Measurements from ENCODE around the gene ABHD12. TPM values are rescaled to one million over a fixed set of nuclear protein-coding genes. Genes with fewer than 3 reads are reported as not detected.

Gene ABHD12
- total and polyA plus RNA-seq, 11 donors: 15.6 to 43.8 (median 26.5) TPM

DNA sequence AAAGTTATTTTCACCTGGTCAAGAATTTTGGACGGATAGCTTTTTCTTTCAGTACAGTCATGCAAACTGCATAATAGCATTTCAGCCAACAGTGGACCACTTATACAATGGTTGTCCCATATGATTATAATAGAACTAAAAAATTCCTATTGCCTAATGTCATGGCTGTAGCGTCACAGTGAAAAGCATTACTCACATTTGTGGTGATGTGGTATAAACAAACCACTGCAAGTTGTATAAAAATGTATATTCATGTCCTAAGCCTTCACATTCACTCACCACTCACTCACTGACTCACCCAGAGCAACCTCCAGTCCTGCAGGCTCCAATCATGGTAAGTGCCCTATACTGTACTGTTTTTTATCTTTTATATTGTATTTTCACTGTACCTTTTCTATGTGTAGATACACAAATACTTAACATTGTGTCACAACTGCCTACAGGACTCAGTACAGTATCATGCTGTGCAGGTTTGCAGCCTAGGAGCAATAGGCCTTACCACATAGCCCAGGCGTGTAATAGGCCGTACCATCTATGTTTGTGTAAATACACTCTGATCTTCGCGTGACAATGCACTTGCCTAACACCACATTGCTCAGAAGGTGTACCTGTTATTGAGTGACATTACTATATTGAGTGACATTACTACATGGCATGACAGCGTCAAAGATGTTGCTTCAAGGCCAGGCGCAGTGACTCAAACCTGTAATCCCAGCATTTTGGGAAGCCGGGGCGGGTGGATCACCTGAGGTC is 17.9 kb downstream of the ABHD12 start:
- H3K9me3 ChIP-seq: no peaks in the 10 kb centered on the region
- peaks cover 0 to 12% (median 0%) of the 10 kb centered on the region in 12 donors for H3K4me1 ChIP-seq
- no peaks in the 10 kb centered on the region for H3K36me3 ChIP-seq
- DNase-seq (no peak), ATAC-seq (no peak)
- no peaks in the 10 kb centered on the region for H3K27me3 ChIP-seq
- TF ChIP-seq, protein P1, sequence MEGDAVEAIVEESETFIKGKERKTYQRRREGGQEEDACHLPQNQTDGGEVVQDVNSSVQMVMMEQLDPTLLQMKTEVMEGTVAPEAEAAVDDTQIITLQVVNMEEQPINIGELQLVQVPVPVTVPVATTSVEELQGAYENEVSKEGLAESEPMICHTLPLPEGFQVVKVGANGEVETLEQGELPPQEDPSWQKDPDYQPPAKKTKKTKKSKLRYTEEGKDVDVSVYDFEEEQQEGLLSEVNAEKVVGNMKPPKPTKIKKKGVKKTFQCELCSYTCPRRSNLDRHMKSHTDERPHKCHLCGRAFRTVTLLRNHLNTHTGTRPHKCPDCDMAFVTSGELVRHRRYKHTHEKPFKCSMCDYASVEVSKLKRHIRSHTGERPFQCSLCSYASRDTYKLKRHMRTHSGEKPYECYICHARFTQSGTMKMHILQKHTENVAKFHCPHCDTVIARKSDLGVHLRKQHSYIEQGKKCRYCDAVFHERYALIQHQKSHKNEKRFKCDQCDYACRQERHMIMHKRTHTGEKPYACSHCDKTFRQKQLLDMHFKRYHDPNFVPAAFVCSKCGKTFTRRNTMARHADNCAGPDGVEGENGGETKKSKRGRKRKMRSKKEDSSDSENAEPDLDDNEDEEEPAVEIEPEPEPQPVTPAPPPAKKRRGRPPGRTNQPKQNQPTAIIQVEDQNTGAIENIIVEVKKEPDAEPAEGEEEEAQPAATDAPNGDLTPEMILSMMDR (IDR thresholded peaks at IDR 0.05): no peak
- TF ChIP-seq POLR2A (IDR thresholded peaks at IDR 0.05): no peak
- H3K27ac ChIP-seq: no peak overlapping the region
- no peak overlapping the region for H3K4me3 ChIP-seq
- intact Hi-C loops (cut with DNase I): no loop called here
- WGBS, 4 donors: 92 to 97% (median 95%) methylated on average over 10 of the region's 10 CpGs

GRCh38 chr20:25369971-25370370 is 20.7 kb downstream of the ABHD12 start:
- Histone ChIP-seq H3K4me3 (no peak overlapping the region), H3K9me3 (no peaks in the 10 kb centered on the region), H3K36me3 (no peaks in the 10 kb centered on the region), H3K27ac (no peak overlapping the region), H3K27me3 (no peaks in the 10 kb centered on the region), H3K4me1 (no peaks in the 10 kb centered on the region)
- no peak for TF ChIP-seq POLR2A (IDR thresholded peaks at IDR 0.05)
- TF ChIP-seq, protein P1 (IDR thresholded peaks at IDR 0.05): no peak
- no peak for DNase-seq
- 91 to 97% (median 96%) methylated on average over 2 of the region's 2 CpGs for WGBS, 4 donors
- no peak for ATAC-seq
- intact Hi-C loops (cut with DNase I): loop anchor here in 1 of 10 donors (5.0 kb wide), 1 partner anchor 43 kb away; no protein-coding TSS in a partner anchor

DNA sequence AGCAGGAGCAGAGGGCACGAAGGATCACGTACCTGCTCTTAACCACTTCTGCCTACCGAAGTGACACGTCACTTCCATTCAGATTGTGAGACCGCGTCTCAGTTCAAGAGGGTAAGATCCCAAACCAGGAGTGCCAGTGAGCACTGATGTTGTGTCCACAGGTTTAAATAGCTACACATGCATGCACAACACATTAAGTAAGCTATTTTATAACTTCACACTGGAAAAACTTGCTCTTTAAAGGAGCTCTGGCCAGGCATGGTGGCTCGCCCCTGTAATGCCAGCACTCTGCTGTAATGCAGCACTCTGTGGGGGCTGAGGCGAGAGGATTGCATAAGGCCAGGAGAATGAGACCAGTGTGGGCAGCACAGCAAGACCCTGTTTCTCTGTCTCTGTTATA is 21.1 kb downstream of the ABHD12 start:
- Histone ChIP-seq H3K4me3 (no peak overlapping the region), H3K36me3 (no peaks in the 10 kb centered on the region), H3K9me3 (no peaks in the 10 kb centered on the region), H3K27ac (no peak overlapping the region), H3K27me3 (no peaks in the 10 kb centered on the region), H3K4me1 (no peaks in the 10 kb centered on the region)
- no peak for TF ChIP-seq POLR2A (IDR thresholded peaks at IDR 0.05)
- TF ChIP-seq, protein P1 (IDR thresholded peaks at IDR 0.05): no peak
- intact Hi-C loops (cut with DNase I): loop anchor here in 1 of 10 donors (5.0 kb wide), 1 partner anchor 42 kb away; no protein-coding TSS in a partner anchor
- 89 to 95% (median 91%) methylated on average over 8 of the region's 8 CpGs for WGBS, 4 donors
- ATAC-seq: no peak
- DNase-seq: no peak

GRCh38 chr20:25368976-25369375 is 21.7 kb downstream of the ABHD12 start:
- DNase-seq (no peak), ATAC-seq (no peak)
- TF ChIP-seq, protein P1 (IDR thresholded peaks at IDR 0.05): no peak
- TF ChIP-seq POLR2A (IDR thresholded peaks at IDR 0.05): no peak
- no peak overlapping the region for H3K4me3 ChIP-seq
- 97 to 99% (median 98%) methylated on average over 5 of the region's 5 CpGs for WGBS, 4 donors
- H3K4me1 ChIP-seq: no peaks in the 10 kb centered on the region
- no peaks in the 10 kb centered on the region for H3K9me3 ChIP-seq
- intact Hi-C loops (cut with DNase I): loop anchor here in 1 of 10 donors (5.0 kb wide), 1 partner anchor 42 kb away; no protein-coding TSS in a partner anchor
- no peaks in the 10 kb centered on the region for H3K36me3 ChIP-seq
- no peaks in the 10 kb centered on the region for H3K27me3 ChIP-seq
- no peak overlapping the region for H3K27ac ChIP-seq

Data from heart left ventricle (tissue), 16 donors.